SK-N-SH (cell line): ENCODE measurements around the gene SRSF3.

Source experiments
- CHD2 ChIP-seq: fragments of 150-350 bp; IDR thresholded peaks from 2 replicates; pipeline ENCODE4 v1.6.1; 2018; ENCODE audit warnings: low read length; ENCODE audit not compliant: partially characterized antibody
- CTCF ChIP-seq: fragments of 200-600 bp; sonication (generic); IDR thresholded peaks from 2 replicates; pipeline ENCODE4 v1.6.1; 2017; ENCODE audit warnings: antibody characterized with exemption, mild to moderate bottlenecking, moderate library complexity
- EP300 ChIP-seq, 2 experiments: IDR thresholded peaks; 2 replicates each; pipeline versions ENCODE4 v1.4.0 to v1.6.1; 2012; ENCODE audit warnings: borderline replicate concordance in 1 of 2, low read depth in 1 of 2, low read length in 1 of 2
- EZH2phosphoT487 ChIP-seq: fragments of 200-600 bp; sonication (generic); IDR thresholded peaks from 2 replicates; pipeline ENCODE4 v1.6.1; 2017; ENCODE audit warnings: low read depth, mixed run types, mild to moderate bottlenecking, antibody characterized with exemption, moderate library complexity, borderline replicate concordance
- FOXJ3 ChIP-seq: sonication (generic); formaldehyde crosslinking; IDR thresholded peaks from 2 replicates; pipeline ENCODE4 v1.5.1; 2020; ENCODE audit warnings: mild to moderate bottlenecking, missing genetic modification reagents
- MAX ChIP-seq: IDR thresholded peaks from 2 replicates; pipeline ENCODE4 v1.4.0; 2012; ENCODE audit warnings: low read depth
- MXI1 ChIP-seq: IDR thresholded peaks from 2 replicates; pipeline ENCODE4 v1.6.1; 2012; ENCODE audit warnings: mild to moderate bottlenecking, low read depth, low read length, improper control_type of control experiment
- POLR2AphosphoS5 ChIP-seq: IDR thresholded peaks from 2 replicates; pipeline ENCODE4 v1.6.1; 2012; ENCODE audit warnings: low read depth, low read length
- RCOR1 ChIP-seq: fragments of 150-350 bp; IDR thresholded peaks from 2 replicates; pipeline ENCODE4 v1.6.1; 2017; ENCODE audit warnings: antibody characterized with exemption, low read length
- RFX5 ChIP-seq: IDR thresholded peaks from 2 replicates; pipeline ENCODE4 v1.6.1; 2012; ENCODE audit warnings: mild to moderate bottlenecking, improper control_type of control experiment, low read length
- RXRA ChIP-seq: IDR thresholded peaks from 2 replicates; pipeline ENCODE4 v1.4.0; 2012; ENCODE audit warnings: low read depth, mild to moderate bottlenecking, borderline replicate concordance
- TAF1 ChIP-seq: IDR thresholded peaks from 2 replicates; pipeline ENCODE4 v1.6.1; 2012; ENCODE audit warnings: low read depth, mild to moderate bottlenecking, low read length, moderate library complexity, borderline replicate concordance
- TF ChIP-seq, protein P1 (sequence below): IDR thresholded peaks from 2 replicates; pipeline ENCODE4 v1.6.1; 2012; ENCODE audit warnings: mild to moderate bottlenecking, low read depth, low read length, moderate library complexity
- TF ChIP-seq, protein P2 (sequence below): fragments of 150-350 bp; IDR thresholded peaks from 2 replicates; pipeline ENCODE4 v1.6.1; 2017; ENCODE audit warnings: antibody characterized with exemption, low read length, low read depth, borderline replicate concordance

DNA sequence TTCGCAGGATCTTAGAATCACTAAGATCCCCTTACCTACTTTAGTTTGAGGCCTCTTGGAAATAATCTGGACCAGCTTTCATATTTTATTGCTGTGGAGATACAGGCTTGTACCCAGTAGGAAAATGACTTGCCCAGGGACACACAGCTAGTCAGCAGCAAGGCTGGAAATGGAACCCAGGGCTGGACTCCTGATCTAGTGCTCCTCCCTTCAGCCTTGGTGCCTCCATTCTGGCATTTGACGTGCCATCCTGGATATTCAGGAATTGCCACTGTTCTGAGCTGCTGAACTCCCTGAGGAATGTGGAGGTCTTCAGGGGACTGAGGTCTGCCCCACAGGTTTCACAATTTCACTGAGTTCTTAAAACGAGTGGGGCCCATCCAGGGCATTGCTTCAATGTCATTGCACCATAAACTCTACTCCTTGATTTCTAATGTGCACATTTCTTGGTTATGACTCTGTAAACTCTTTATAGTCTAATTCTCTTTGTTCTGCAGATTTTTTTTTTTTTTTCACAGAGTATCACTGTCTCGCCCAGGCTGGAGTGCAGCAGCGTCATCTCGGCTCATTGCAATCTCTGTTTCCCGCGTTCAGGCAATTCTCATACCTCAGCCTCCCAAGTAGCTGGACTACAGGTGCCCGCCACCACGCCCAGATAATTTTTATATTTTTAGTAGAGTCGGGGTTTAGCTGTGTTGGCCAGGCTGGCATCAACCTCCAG, 57.7 kb downstream of the SRSF3 start:
- TF ChIP-seq CTCF (no peak), EZH2phosphoT487 (no peak), RXRA (no peak), TAF1 (no peak), MAX (no peak), EP300 (IDR thresholded peaks at IDR 0.05; ENCODE audit: borderline replicate concordance in 1 of 2, low read depth in 1 of 2, low read length in 1 of 2) (no peak), POLR2AphosphoS5 (no peak), MXI1 (no peak), RFX5 (no peak), CHD2 (no peak), FOXJ3 (CRISPR knock-in tag) (no peak), RCOR1 (no peak)
- TF ChIP-seq, protein P1, sequence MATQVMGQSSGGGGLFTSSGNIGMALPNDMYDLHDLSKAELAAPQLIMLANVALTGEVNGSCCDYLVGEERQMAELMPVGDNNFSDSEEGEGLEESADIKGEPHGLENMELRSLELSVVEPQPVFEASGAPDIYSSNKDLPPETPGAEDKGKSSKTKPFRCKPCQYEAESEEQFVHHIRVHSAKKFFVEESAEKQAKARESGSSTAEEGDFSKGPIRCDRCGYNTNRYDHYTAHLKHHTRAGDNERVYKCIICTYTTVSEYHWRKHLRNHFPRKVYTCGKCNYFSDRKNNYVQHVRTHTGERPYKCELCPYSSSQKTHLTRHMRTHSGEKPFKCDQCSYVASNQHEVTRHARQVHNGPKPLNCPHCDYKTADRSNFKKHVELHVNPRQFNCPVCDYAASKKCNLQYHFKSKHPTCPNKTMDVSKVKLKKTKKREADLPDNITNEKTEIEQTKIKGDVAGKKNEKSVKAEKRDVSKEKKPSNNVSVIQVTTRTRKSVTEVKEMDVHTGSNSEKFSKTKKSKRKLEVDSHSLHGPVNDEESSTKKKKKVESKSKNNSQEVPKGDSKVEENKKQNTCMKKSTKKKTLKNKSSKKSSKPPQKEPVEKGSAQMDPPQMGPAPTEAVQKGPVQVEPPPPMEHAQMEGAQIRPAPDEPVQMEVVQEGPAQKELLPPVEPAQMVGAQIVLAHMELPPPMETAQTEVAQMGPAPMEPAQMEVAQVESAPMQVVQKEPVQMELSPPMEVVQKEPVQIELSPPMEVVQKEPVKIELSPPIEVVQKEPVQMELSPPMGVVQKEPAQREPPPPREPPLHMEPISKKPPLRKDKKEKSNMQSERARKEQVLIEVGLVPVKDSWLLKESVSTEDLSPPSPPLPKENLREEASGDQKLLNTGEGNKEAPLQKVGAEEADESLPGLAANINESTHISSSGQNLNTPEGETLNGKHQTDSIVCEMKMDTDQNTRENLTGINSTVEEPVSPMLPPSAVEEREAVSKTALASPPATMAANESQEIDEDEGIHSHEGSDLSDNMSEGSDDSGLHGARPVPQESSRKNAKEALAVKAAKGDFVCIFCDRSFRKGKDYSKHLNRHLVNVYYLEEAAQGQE: no peak
- TF ChIP-seq, protein P2, sequence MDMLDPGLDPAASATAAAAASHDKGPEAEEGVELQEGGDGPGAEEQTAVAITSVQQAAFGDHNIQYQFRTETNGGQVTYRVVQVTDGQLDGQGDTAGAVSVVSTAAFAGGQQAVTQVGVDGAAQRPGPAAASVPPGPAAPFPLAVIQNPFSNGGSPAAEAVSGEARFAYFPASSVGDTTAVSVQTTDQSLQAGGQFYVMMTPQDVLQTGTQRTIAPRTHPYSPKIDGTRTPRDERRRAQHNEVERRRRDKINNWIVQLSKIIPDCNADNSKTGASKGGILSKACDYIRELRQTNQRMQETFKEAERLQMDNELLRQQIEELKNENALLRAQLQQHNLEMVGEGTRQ: no peak
